Astrocyte of the cerebellum (primary cell): Measurements from ENCODE around the gene CLIP2.

Experiments used
- DNase-seq: peaks from one replicate; pipeline ENCODE4 v3.0.0-alpha.2; 2011; ENCODE audit warnings: low read depth
- H3K4me3 ChIP-seq: 2 replicates; pipeline ENCODE4 v1.5.1; 2011; ENCODE audit warnings: mild to moderate bottlenecking, low read depth, low read length, moderate library complexity
- in situ Hi-C: cut with HindIII; loops from 2 replicates; pipeline ENCODE4 v1.10.0; 2017; ENCODE audit warnings: low sequenced_read_pairs
- TF ChIP-seq, protein P1 (sequence below): IDR thresholded peaks from 2 replicates; pipeline ENCODE4 v1.5.1; 2012; ENCODE audit warnings: low read length, low read depth, moderate library complexity, mild to moderate bottlenecking; ENCODE audit errors: missing control alignments

Gene CLIP2

DNA sequence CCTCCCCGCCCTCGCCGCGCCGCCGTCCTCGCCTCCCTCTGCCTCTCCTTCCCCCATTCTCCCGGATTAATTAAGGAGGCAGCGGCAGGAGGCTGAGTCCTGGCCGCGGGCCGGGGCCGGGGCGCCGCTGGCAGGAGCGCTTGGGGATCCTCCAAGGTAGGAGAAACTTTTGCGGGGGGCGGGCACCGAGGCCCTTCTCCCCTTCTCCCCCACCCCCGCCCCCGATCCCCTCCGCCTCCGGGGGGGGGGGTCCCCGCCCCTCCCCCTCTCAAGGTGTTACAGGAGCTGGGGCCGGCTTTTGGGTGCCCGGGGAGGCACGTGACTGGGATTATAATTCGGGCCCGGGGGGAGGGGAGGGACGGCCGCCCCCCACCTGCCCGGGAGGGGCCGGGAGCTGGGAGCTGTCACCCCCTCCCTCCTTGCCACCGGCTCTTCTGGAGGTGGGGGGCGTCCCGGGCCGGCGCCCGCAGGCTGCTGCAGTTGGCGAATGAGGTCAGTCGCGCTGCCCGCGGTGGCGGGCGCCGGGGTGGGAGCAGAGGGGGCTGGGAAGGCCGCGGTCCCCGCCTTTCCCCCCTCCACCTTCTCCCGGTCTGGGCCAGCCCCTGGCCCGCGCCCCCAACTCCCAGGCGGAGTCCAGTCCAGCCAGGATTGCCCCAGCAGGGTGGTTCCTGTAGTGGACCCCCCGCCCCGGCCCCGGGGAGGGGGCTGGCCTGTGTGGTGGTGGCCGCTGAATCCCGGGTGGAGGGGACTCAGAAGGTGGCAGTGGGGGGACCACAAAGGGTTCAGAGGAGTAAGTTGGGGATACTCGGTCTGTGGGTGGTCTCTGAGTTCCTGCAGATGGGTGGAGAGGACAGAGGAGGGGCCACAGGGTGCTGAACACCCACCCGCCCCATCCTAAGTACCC is 165.1 kb downstream of the CLIP2 start:
- H3K4me3 ChIP-seq, result peak overlapping the region; percentile 63
- no peak for DNase-seq
- TF ChIP-seq, protein P1, sequence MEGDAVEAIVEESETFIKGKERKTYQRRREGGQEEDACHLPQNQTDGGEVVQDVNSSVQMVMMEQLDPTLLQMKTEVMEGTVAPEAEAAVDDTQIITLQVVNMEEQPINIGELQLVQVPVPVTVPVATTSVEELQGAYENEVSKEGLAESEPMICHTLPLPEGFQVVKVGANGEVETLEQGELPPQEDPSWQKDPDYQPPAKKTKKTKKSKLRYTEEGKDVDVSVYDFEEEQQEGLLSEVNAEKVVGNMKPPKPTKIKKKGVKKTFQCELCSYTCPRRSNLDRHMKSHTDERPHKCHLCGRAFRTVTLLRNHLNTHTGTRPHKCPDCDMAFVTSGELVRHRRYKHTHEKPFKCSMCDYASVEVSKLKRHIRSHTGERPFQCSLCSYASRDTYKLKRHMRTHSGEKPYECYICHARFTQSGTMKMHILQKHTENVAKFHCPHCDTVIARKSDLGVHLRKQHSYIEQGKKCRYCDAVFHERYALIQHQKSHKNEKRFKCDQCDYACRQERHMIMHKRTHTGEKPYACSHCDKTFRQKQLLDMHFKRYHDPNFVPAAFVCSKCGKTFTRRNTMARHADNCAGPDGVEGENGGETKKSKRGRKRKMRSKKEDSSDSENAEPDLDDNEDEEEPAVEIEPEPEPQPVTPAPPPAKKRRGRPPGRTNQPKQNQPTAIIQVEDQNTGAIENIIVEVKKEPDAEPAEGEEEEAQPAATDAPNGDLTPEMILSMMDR, result no peak

DNA sequence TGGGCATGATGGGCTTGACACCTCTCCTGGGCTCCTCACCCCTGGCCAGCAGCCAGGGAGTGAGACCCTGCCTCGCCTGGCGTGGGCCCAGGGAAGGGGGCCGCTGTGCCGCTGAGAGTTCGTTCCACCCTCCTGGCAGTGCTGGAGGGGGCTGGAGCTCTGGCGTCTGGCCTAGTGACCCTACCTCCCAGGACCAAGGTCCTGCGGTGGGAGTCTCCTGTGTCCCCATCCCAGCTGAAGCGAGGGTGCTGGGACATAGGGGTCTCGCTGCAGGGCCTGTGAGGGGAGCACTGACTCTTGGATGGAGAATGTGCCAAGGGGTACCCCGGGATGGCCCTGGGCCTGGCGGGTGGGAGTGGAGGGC is 165.7 kb downstream of the CLIP2 start:
- peak overlapping the region; percentile 63 for H3K4me3 ChIP-seq
- in situ Hi-C loops, result no loop called here
- TF ChIP-seq, protein P1, result no peak
- no peak for DNase-seq

More for the DNA sequence above, 165.1 kb downstream of the CLIP2 start:
- in situ Hi-C loops, result no loop called here

DNA sequence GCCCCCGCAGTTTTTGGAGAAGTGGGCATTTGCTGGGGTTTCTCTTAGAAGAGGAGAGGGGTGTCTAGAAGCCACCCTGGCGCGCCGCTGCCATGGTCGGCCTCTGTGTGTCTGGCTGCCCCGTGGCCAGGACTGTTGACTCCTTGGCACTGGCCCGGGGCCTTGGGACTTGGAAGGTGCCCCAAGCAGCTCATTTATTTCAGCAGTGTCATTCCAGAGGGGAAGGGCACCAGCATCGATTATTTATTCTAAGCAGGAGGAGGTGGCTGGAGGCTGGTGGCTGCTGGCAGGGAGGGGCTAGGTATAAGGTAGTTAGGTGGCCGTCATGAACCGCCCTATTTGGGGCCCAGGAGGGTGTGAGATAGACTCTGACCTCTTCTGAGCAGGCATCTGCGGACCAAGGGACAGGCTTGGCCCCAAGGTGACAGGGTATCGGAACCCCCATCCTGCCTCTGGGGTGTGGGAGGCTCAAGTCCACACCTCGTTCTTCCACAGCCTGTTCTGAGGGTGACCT is 166.1 kb downstream of the CLIP2 start:
- TF ChIP-seq, protein P1, result no peak
- in situ Hi-C loops, result no loop called here

More for the DNA sequence above, 166.1 kb downstream of the CLIP2 start:
- no peak for DNase-seq
- H3K4me3 ChIP-seq, result peak overlapping the region; percentile 63
